Kasumi-1 (cell line): ENCODE data around the gene FAIM2.

Experiments
- DNase-seq, 2 experiments: peaks; one replicate each; lab custom pipeline; 2025; lab: John Stamatoyannopoulos, UW

Gene FAIM2

GRCh38 chr12:49939307-49939706 is 35.6 kb upstream of the FAIM2 start:
- no peak for DNase-seq

GRCh38 chr12:49937639-49938300 is 34.1 kb upstream of the FAIM2 start:
- DNase-seq, result no peak

DNA sequence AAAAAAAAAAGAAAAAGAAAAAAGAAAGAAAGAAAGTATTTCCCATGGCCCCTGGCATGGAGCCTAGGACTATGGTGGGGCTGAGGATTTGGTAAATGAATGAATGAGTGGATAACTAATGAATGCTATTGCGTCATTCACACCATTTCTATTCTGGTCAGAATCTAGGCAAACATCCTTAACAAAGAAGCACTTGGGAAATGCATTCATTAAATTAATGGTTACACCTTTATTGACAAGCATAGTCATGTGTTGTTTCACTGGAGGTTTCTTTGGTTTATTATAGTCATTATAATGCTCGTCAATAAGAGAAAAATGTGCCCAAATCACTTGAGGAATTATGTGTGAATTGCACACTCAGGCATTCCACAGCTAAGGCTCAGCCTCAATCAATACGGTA is 33.2 kb upstream of the FAIM2 start:
- DNase-seq, result no peak

GRCh38 chr12:49934505-49934904 is 30.8 kb upstream of the FAIM2 start:
- DNase-seq, result no peak

GRCh38 chr12:49933796-49934195 is 30.1 kb upstream of the FAIM2 start:
- DNase-seq, result no peak

GRCh38 chr12:49932533-49933130 is 28.9 kb upstream of the FAIM2 start:
- DNase-seq, result no peak

DNA sequence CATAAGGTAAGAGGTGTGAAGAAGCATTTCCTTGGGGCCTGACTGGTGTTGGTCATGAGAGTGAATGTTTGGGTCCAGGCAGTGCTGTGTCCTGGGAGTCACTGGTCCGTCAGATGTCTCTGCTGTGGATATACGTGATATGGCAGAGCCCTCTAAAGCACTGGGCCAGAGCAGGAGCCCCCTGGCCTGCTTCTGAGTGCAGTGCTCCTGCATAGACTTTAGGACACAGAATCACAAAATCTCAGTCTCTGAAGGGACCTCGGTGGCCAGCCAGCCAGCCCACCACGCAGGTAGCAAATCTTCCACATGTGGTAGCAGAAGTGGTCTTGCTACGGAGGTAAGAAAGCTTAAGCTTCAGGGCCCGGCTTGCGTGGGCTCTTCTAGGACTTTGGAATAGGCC is 28.3 kb upstream of the FAIM2 start:
- no peak for DNase-seq

DNA sequence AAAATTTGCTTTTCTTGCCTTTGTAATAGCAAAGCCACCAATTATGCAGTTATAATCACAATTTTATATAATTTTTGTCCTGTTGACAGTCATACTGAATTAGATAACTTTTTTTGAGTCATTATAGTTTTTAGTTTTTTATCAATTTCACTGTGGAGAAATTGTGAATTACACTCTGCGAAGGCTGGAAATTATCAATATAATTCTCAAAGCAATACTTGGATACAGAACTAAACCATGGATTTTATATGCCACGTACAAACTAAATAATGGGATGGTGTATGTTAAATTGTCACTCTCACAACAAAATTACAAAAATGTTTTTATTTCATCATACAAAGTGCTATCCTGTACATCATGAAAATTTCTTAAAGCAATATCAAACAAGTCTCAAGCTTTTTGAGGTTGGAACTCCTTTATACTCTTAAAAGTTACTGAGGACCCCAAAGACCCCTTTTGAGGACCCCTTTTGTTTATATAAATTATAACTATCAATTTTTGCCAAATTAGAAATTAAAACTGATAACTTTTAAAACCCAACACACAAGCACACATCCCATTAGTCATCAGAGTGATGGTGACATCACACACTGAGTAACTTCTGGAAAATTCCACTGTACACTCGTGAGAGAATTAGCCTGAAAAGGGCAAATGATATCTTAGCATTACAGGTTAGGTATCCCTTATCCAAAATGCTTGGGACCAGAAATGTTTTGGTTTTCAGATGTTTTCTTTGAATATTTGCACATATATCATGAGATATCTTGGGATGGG is 27.0 kb upstream of the FAIM2 start:
- DNase-seq, result no peak

- DNase-seq, result no peak
These were observed 25.9 kb upstream of the FAIM2 start for GRCh38 chr12:49929581-49929980.

GRCh38 chr12:49928471-49928870 is 24.8 kb upstream of the FAIM2 start:
- DNase-seq, result no peak

DNA sequence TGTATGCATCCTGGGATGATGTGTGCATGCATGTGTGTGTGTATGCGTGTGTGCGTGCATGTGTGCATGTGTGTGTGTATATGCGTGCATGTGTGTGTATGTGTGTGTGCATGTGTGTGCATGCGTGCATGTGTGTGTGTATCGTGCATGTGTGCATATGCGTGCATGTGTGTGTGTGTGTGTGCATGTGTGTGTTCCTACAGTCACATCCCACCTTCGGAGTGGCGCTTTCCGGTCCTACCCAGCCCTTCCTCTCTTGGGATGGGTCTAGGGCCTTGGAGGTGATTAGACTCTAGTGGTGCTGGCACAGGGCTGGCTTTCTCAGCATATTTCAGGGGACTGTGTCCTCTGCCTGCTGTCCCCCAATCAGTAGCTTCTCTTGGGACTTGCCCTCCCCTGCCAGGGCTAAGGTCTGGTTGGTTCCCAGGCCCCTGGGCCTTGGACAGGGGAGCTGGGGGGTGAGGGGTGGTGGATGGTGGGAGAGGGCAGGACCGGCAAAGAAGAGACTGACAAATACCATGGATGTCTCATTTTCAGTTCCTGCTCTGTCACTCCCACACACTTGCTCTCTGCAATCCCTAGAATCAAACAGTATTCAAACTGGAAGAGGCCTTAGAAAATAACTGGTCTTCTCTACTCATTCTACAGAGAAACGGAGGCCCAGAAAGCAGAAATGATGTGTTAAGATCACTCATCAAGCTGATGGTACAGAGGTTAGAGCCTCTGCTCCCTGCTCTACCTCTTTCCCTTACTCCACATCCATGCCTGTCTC is 21.9 kb upstream of the FAIM2 start:
- DNase-seq, result no peak

GRCh38 chr12:49924628-49925246 is 21.0 kb upstream of the FAIM2 start:
- no peak for DNase-seq

GRCh38 chr12:49923880-49924556 is 20.3 kb upstream of the FAIM2 start:
- no peak for DNase-seq

GRCh38 chr12:49923035-49923644 is 19.4 kb upstream of the FAIM2 start:
- DNase-seq, result no peak

GRCh38 chr12:49922349-49923034 is 18.8 kb upstream of the FAIM2 start:
- no peak for DNase-seq

DNA sequence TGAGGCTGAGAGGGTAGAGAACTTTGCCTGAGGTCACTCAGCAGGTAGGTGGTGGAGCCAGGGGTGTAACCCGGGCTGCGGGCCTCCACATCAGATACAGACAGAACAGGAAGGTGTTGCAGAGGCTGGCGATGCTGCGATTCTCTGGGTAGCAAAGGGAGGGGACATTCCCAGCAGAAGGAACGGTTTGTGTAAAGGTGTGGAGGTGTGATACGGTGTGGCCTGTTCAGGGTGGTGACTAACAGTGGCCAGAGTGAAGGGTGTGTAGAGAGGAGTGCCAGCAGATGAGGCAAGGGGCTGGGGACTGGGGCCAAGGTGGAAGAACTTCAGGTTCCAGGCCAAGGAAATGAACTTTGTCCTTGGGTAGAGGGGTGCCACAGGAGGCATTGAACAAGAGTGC is 18.2 kb upstream of the FAIM2 start:
- DNase-seq, result no peak

- DNase-seq, result no peak
These were observed 17.6 kb upstream of the FAIM2 start for GRCh38 chr12:49921299-49921698.

GRCh38 chr12:49920915-49921286 is 17.2 kb upstream of the FAIM2 start:
- no peak for DNase-seq

- no peak for DNase-seq
These were observed 16.7 kb upstream of the FAIM2 start for GRCh38 chr12:49920241-49920914.

DNA sequence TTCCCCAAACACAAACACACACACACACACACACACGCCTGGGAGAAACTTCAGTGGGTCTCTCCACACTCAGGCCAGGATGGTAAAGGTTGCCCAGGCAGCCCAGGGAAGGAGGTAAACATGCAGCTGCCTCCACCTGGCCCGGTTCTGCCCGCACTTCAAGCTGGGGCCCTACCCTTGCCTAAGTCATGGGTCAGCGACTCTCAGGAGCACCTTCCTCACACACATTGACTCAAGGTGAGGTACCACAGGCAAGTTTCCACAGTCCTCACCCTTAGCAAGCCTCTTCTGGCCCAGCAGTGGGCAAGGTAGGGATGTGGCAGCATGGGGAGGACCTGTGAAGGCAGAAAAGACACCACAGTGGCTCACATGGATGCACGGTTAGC is 14.1 kb upstream of the FAIM2 start:
- DNase-seq, result no peak
